ENCODE data around the gene FOXO3.
"Not testable (repeated sequence)": the region's sequence is repeated elsewhere in the genome, so short reads cannot be mapped to it uniquely, and the experiment has no call there.

Gene FOXO3

DNA sequence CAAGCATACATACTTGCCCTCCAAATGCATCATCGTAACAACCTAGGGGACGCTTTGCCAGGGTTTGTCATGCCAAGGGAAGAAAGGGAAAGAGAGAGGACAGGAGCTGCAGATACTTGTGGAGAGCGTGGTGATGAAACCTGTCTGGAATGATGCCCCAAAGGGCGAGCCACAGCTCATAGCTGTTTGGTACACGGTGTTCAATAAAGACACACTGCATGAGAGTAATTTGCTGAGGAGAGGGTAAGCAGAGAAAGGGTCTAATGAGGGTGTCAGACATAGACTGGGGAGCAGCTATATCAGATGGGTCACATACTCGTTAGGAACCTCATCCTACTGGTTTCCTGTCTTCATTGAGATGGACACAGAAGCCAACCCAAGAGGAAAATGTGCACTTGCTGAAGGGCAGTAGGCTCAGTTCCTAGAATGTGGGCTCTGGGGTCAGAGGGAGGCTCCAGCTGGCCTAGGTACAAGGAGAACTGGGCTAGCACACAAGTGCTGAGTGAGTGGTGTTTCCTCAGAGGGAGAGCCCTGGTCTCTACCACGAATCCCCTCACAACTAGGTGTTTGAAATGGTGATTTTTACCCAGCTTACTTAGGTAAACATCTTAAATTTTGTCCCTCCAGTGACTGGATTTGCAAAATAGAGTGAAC, 5.2 kb upstream of the FOXO3 start:
- no peak for DNase-seq (ENCODE audit: low read depth)

DNA sequence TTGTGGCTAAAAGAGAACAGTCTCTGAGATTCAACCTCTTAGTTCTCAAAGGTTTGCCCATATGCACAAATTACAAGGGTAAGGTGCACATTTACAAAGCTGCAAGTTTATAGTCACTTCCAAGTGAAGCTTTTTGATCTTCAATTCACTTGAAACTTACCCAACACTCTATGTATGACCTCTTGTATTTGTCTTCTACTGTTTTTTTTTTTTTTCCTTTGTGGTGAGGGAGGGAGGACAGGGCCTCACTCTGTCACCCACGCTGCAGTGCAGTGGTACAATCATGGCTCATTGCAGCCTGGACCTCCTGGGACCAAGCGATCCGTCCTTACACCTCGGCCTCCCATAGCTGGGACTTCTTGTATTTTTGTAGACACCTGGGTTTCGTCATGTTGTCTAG, 4.5 kb upstream of the FOXO3 start:
- no peak for DNase-seq (ENCODE audit: low read depth)

DNA sequence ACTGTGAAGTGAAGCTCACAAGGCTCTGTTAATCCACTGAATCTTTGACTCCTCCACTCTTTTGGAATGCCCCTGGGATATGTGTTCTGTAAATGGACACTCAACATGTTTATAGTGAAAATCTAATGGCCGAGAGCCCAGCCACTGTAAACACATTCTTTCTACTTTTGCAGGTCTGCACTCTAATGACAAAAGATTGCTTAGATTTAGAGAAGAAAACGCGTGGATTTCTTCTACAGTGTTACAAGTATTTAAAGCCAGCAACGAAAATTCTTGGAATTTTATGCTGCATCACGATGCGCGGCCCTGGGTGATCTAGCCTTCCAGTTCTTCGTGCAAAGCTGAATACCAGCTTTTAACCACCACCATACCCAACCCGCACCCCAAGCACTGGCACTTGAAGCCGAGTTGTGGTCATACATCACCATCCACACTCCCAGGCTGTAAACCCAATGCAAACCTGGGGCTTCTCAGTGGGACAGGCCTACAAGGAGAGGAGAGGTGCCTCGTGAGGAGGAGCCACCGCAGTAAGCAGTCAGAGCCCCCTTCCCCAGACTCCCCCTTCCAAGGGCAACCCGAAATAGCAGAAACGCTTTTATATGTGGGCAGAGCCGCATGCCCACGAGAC, 3.7 kb upstream of the FOXO3 start:
- DNase-seq (ENCODE audit: low read depth): no peak

DNA sequence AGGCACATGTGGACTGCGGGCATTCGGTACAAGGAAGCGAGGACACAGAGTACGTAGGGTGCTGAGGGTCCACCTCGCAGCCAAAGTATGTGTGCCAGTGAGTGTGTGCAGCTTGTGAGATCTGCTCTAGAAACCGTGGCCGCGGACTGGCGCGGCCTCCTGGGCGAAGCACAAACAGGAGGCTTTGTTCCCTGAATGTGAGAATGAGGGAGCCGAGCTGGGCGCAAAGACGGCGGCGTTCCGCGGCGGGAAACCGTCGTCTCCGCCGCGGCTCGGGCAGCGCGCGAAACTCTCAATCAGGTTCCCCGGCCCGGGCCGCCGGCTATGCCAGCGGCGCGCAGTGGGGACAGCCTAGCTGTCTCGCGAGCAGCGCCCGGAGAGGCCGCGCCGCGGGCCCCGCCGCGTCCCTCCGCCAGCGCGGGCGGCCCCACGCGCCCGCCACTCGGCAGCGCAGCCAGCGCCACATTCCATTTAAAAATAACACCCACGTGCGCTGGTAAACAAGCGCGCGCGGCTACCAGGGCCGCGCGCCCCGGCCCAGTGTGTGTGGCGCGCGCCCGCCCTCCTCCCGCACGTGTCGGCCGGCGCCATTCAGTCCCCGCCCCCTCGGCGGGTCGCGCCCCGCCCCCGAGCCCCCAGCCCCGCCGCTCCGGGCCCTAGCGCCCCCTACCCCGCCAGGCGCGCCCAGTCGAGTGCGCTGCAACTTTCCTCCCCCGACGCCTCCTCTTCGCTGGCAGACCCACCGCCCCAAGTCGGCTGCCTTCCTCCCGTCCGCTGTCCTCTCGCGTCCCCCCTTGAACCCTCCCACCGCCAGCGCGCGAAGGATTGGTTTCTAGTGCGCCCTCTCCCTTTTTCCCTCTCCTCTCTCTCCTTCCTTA, 3.0 kb upstream of the FOXO3 start:
- DNase-seq (ENCODE audit: low read depth): peak; percentile 67

DNA sequence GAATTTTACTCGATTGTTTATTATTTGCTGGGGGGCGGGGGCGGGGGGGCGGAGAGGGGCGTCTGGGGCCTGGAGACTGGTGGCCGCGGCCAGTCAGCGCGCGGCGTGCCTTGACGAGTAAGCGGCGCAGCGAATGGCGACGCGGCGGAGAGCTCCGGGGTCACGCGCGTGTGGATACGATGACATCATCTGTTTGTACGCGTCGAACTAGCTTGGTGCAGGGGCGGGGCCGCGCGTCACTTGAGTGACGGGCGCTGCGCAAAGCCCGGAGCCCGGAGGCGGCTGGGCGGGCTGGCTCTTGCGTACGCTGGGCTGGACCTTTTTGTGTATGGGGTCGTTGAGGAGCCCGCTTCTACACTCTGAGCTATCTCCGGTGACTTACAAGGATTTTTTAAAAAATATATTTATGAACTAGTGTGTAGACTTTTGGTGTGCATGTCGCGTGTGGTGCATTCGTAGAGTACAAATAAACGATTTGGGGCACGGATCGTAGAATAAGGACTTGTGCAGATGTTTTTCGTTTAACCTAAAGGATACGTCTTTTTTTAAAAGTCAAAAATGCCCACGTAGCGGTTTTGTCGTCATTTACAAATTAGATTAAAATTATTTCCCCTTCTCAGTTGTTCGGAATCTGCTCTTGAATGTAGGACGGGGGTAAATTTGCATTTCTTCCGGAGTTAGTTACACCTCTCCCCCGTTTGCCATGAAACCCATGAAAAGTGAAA, 2.2 kb upstream of the FOXO3 start:
- DNase-seq (ENCODE audit: low read depth): peak; percentile 92

DNA sequence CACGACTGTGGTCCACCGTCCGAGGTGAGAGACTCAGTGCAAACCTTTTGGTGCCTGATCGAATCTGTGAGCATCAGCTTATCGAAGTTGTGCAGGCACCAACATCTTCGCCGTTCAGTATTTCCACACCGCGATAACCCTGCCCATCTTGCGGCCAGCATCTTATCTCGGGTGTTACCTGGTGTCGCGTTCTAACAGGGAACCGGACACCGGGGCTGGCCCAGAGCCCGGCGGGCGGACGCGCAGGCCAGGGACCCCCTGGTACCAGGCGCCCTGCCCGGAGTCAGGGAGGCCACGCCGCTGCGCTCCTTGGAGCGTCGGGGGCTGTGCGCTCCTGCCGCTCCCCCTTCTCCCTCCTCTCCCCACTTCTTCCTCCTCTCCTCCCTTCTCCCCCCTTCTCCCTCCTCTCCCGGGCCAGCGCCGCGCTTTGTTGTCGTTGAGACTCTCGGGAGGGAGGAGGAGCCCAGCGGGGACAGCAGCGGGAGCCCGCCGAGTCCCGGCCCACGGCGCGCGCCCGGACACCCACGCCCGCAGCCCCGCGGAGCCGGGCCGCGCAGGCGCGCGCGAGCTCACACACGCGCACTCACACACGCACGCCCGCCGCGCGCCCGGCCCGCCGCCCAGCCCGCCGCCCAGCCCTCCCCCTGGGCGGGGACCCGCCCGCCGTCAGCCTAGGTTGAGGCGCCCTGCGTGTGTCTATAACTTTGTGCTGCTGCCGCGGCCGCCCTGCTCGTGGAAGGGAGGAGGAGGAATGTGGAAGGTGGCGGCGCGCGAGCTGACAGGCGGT, 1.4 kb upstream of the FOXO3 start:
- peak; percentile 70 for DNase-seq (ENCODE audit: low read depth)

DNA sequence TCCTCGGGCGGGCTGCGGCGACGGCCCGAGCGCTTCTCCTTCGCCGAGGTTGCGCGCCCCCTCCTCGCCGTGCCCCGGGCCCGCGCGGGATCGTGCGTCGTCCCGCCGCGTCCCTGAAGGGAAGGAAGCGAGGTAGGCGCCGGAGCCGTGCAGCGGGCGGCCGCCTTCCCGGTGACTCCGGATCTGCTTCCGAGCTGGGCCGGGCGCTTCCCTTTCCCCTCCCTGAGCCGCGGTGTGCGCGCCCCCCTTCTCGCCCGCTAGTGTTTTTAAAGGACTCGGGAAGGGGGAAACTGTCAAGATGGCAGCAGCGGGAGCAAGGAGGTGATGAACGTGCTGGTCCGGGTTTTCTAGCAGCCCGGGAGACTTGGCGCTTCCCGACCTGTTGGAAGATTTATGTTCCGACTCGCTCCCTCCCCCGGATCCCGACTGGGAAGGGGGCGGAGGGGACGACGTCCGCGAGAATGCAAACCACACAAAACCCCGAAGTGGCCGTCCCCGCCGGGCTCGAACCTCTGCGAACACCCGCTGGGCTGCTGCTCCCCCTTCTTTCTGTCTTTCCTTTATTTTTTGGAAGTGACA, 744 bp upstream of the FOXO3 start:
- DNase-seq (ENCODE audit: low read depth): no peak

DNA sequence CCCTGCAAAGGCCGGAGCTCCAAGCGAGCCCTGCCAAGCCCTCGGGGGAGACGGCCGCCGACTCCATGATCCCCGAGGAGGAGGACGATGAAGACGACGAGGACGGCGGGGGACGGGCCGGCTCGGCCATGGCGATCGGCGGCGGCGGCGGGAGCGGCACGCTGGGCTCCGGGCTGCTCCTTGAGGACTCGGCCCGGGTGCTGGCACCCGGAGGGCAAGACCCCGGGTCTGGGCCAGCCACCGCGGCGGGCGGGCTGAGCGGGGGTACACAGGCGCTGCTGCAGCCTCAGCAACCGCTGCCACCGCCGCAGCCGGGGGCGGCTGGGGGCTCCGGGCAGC, 561 bp downstream of the FOXO3 start:
- DNase-seq (ENCODE audit: low read depth): not testable (repeated sequence)

DNA sequence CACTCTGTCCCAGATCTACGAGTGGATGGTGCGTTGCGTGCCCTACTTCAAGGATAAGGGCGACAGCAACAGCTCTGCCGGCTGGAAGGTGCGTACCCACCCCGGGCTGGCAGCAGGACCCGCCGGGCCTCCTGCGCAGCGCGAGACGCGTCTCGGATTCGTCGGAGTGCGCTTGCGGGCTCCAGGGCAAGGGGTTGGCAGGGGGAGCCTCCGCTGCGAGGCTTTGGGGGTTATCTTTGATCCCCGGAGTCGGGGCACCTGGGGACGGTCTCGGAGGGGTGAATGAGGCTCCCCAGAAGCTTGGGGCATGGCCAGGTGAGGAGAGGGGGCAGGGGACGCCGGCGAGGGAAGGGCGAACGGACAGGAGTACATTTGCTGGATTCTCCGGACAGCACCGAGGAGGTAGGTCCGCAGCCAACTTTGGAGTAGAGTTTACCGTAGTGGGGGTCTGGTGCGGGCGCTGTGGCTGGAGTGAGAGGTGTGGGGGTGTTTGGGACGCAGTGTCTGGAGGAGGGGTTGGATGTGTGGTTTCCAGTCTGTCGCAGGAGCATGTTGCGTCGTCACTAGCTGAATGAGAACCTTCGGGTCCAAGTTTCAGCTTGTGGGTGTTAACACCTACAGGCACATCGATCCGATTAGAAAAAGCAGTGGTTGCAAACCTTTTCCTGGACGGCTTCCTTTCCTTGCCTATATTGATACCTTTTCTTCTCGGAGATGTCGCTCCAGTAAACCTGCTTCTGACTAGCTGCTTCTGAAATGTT, 1.2 kb downstream of the FOXO3 start:
- DNase-seq (ENCODE audit: low read depth): no peak

DNA sequence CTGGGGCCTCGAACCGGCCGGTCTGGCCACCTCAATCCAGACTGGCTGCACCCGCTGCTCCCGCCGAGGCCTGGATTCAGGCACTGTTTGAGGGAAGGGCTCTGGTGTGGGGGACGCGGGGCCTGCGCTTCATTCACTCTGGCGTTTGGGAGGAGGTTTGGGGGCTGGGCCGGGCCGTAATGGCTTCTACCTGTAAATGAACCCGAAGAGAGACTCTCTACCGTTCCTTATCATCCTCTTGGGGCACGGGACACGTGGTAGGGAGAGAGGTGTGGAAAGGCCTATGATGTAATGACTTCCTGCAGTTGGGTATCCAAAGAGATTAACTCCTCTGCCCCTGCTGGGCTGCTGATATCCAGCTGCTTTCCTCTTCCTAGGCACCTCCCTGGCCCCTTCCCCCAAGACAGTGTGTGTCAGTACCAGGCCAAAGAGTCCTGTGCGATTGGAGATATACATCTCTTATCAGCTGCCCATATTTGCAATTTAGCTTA, 1.8 kb downstream of the FOXO3 start:
- DNase-seq (ENCODE audit: low read depth): no peak

DNA sequence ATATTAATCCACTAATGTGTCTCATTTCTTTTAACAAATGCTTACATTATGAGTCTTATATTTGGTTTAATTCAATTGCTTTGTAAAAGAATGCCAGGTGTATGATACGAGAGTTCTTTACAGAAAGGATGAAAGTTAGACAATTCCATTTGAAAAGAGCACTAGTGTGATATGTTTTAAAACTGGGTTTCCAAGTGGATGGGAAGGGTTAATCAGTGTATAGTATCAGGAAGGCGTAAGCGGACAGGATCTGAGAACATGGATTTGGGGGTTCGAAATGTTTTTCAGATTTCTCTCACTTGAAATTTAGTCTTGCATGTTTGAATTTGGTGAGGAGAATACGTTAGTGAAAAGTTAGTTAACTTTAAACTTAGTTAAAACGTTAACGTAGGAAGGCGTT, 2.6 kb downstream of the FOXO3 start:
- DNase-seq (ENCODE audit: low read depth): no peak

DNA sequence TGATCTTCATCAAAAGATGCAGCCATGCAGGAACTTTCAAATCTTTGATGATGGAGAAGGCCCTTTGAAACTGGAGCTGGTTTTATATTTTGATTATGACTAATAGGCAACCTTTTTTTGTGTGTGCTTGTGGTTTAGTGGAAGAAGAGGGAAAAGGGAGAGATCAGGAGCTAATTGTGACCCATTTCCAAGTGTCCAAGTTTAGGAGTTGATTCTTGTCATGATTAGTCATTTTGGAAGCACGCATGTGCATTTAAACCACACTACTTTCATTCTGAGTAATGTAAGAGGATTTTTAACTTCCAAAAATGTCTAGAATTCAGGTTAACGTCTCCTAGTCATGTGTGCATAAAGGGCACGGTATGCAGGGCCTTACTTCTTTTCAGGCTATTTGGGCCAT, 3.5 kb downstream of the FOXO3 start:
- DNase-seq (ENCODE audit: low read depth): no peak

DNA sequence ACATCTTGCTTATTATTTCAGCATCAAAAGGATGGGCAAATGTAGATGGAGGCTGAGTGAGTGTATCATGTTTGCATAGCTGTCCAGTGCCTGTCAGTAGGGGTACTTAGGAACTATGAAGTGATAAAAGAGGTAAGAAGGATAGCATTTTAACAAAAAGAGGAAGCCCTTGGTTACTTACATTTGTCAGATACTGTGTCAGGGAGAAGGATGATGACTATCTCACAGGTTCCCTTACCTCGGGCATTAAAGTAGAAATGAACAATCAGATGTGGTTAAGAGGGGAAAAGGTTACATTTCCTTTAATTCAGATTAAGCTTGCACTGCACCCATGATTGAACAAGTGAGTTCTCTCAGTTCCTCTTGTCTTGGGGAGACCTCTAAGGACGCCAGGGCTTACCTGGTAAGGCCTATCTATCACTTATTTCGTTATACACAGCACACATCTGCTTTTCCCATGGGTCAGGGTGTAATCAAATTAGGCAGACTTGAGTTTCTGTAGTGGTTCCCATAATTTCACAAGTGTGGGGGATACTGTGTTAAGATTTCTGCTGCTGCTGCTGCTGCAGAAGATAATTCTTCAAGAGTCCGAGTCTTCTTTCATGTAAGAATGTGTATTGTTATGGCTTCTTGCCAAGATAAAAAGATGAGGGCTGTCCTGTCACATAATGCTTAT, 4.5 kb downstream of the FOXO3 start:
- no peak for DNase-seq (ENCODE audit: low read depth)

DNA sequence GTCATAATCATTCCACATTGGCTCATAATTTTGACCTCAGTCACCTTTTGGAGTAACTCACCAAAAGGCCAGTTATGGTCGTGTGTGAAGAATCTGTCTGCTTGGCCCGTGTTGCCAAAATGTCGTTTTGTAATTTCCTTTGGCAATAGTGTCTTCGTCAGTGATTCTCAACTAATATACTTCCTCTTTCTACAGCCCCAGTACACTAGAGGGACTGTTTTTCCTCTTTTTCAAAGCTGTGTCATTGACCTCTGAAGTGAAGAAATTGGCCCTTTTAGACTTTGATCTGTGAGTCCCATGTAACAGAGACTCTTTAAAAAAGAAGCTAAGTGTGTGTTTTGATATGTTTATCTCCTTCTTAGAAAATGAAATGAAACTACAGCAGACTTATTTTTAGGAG, 5.2 kb downstream of the FOXO3 start:
- no peak for DNase-seq (ENCODE audit: low read depth)

DNA sequence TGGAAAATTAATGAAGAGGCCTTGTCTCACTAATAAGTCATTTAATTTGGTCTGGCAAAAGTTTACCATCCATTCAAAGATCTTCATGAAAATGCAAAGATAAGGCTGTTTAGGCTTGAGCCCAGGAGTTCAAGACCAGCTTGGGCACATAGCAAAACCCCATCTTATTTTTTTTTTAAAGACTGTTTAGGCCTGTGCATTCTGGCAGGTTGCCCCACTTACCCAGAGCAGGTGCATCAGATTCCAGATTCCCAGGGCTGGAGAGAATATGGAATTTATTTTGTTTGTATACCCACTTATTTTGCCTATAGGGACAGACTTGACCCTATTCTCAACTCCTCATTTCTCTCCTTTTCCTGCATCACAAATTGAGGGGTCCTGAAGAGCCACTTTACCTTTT, 5.7 kb downstream of the FOXO3 start:
- no peak for DNase-seq (ENCODE audit: low read depth)

DNA sequence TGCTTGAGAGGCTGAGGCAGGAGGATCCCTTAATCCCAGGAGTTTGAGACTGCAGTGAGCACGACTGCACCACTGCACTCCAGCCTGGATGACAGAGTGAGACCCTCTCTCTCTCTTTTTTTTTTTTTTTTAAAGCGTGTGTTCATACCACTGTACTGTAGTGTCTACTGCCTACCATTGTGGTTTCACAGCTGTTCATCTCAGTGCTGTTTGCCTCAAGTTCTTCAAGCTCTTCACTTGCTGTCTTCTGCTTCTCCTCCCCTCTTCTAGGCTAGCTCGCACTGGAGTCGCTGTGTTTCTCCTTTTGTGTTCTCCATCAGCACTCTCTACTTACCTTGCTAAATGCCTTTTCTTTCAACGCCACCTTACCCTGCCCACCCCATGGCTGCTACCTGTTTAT, 7.4 kb downstream of the FOXO3 start:
- DNase-seq (ENCODE audit: low read depth): no peak

DNA sequence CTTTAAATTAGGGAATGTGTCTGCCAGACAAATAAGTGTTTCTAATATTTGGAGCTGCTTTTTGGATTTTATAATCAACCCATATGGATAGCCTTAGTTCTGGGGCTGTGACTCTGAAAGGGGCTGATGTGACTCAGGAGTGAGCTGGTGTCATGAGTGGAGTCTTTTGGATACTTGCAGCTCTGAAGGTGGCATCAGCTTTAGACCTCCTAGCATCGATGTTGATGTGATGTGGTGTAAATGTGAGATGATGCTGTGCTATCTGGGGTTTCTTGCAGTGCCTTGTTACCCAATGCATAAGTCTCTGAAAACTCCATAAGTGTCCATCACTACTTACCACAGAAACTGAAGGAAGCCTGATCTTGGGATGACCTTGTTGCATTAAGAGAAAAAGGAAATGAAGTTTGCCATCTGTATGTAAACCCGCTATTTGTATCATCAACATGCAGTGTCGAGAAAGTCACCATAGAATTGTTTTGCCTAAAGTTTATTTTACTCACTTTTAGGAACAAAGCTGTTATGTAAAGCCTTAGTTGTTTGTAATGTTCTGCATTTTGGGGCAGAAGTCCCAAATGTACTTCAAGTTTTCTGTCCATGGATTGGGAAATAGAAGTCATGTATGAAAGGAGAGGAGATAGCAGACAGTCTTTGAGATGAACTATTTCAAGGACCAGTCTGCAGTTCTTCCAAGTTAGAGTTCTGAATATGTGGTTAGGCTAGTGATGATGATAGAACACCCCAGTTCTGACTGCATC, 8.0 kb downstream of the FOXO3 start:
- DNase-seq (ENCODE audit: low read depth): no peak

DNA sequence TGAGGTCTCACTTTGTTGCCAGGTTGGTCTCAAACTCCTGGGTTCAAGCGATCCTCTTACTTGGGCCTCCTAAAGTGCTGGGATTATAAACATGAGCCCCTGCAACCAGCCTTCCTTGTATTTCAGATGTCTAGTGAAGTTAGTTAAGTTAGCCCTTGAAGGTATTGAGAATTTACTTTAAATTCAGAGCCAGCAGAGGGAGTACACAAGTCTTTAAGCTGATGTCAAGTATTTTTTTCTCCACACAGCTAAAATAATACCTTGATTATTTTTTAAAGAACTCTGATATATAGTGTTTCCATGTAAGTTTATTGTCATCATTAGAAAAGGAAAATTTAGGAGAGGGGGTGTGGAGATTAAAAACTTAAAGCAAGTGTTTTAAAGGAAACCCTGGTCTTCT, 9.8 kb downstream of the FOXO3 start:
- DNase-seq (ENCODE audit: low read depth): no peak

DNA sequence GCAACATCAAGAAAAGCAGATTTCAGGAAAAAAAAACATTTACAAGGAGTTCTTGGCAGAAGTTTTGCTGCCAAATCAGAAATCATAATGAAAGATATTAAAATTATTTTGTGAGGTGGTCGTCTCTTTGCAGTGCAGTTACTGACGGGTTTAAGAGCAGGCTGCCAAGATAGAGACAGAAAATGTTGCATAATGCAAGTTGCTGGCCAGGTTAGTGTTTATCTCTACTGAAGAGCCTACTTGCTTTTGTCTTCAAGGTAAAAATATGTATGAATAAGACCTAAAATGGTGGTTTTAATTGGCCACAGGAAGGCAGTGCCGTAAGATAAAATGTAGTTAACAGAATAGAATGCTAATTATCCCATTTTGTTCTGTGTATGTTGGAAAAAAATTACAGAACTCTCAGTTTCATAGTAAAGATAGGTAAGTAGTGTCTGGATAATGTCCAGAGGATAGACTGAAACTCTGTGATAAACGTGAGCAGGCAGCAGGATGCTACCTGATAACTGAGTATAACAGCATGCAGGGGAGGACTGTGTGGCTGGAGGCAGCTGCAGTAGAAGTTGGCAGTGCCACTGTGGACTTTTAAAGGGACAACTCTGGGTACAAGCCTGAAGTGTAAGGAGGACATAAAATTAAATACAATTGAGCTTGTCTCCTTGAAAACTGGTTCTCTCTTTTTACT, 13.9 kb downstream of the FOXO3 start:
- no peak for DNase-seq (ENCODE audit: low read depth)

Data from stimulated activated CD8-positive, alpha-beta memory T cell treated with anti-CD3 and anti-CD28 coated beads, Interleukin-4, amount 100 ng/mL, for 24 hours (primary cell).